ENCODE results near the gene TAF3.

The TAF3 gene

DNA sequence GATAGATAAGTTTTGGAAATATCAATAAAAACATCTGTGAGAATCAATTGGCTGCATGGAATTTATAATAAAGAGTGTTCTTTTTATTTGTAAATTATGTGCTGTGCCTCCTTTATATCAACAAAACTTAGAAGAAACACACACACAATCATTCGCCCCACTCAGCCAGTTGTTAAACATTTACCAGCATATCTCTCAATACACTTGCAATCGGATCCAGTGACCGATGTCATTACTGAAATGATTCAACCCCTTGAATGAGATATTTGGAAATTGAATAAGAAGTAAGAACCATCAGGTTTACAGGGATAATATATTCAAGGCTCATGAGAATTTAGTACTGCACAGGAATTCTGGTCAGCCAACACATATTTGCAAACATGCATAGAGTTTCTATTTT, 35.6 kb downstream of the TAF3 start:
- TF ChIP-seq, protein P1, sequence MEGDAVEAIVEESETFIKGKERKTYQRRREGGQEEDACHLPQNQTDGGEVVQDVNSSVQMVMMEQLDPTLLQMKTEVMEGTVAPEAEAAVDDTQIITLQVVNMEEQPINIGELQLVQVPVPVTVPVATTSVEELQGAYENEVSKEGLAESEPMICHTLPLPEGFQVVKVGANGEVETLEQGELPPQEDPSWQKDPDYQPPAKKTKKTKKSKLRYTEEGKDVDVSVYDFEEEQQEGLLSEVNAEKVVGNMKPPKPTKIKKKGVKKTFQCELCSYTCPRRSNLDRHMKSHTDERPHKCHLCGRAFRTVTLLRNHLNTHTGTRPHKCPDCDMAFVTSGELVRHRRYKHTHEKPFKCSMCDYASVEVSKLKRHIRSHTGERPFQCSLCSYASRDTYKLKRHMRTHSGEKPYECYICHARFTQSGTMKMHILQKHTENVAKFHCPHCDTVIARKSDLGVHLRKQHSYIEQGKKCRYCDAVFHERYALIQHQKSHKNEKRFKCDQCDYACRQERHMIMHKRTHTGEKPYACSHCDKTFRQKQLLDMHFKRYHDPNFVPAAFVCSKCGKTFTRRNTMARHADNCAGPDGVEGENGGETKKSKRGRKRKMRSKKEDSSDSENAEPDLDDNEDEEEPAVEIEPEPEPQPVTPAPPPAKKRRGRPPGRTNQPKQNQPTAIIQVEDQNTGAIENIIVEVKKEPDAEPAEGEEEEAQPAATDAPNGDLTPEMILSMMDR (IDR thresholded peaks at IDR 0.05; ENCODE audit: low read depth, low read length, missing control alignments), result no peak
- no peak overlapping the region for H3K4me3 ChIP-seq (ENCODE audit: low read depth, low read length)
- no peak for DNase-seq (ENCODE audit: low read depth)
- in situ Hi-C loops (cut with HindIII; ENCODE audit: low sequenced_read_pairs), result no loop called here

DNA sequence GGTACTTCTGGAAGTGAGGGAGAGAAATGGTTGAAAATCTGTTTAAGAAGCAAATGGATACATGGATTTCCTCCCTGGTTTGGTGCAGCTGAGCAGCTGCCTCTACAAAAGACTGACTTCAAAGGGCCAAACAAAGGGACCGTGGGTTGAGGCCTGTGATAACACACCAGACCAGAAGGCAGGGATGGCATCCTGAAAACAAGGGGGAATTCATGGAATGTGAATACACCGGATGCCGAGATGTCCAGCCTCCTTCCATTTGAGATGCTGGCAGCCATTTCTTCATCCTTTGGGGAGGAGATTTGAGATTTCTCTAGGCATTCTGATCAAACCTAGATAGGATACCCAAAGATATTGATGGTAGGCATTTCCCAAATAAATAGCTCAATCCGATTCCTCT, 36.9 kb downstream of the TAF3 start:
- TF ChIP-seq, protein P1 (IDR thresholded peaks at IDR 0.05; ENCODE audit: low read depth, low read length, missing control alignments), result no peak
- no peak overlapping the region for H3K4me3 ChIP-seq (ENCODE audit: low read depth, low read length)
- no peak for DNase-seq (ENCODE audit: low read depth)
- in situ Hi-C loops (cut with HindIII; ENCODE audit: low sequenced_read_pairs), result no loop called here

DNA sequence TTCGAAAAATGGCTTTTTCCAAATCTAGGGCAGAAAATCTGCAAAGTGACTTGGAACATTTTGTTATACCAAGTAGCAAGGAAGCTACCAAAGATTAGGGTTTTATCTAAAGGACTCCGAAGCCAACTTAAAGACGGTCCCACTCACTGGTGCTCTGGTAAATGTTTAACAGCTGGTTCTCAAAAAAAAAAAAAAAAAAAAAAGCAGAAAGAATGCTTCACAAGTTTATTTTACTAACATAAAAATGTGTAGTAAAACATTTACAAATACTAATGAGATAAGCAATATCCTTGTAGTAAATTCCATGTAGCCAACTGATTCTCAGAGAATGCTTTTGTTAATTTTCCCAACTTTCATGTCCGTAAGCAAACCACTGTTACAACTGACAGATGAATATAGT, 38.4 kb downstream of the TAF3 start:
- in situ Hi-C loops (cut with HindIII; ENCODE audit: low sequenced_read_pairs), result no loop called here
- no peak overlapping the region for H3K4me3 ChIP-seq (ENCODE audit: low read depth, low read length)
- no peak for DNase-seq (ENCODE audit: low read depth)
- TF ChIP-seq, protein P1 (IDR thresholded peaks at IDR 0.05; ENCODE audit: low read depth, low read length, missing control alignments), result no peak

DNA sequence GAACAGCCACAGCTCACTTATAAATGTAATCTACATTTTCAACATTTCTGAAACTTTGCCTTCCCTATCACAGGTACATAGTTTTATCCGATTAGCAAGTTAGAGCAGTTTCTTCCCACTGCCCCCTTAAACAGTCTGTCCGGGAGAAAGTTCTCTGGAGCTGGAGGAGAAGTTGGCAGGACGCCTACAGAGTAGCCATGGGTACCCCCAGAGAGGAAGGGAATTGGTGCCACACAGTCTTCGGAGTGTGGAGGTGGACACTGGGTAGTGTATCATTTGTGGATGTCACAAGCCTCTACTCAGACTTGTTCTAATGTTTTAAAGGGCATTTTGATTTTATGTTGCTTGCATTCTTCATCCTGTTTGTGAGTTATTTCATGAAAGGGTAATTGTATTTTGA, 39.0 kb downstream of the TAF3 start:
- in situ Hi-C loops (cut with HindIII; ENCODE audit: low sequenced_read_pairs), result no loop called here
- TF ChIP-seq, protein P1 (IDR thresholded peaks at IDR 0.05; ENCODE audit: low read depth, low read length, missing control alignments), result no peak
- no peak overlapping the region for H3K4me3 ChIP-seq (ENCODE audit: low read depth, low read length)
- DNase-seq (ENCODE audit: low read depth), result no peak

DNA sequence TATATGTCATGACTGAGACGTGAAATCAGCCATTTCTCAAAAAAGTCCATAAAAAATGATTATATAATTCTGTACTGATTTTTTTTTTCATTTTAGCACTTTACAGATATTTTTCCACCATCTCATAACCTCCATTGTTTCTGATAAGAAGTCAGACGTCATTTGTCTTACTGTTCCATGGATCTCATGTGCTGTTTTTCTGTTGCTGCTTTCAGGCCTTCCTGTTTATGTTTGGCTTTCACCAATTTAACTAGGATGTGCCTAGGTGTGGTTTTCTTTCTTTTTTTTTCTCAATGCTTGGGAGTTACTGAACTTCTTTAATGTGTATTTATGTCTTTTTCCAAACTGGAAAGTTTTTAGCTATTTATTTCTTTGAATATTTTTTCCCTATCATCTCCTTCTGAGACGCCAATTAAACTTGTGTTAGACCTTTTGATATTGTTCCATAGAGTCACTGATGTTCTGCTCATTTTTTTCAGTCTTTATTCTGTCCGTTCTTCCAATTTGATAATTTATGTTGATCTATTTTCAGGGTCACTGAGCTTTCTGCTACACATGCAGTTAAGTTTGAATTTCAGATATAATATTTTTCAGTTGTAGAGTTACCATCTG, 43.3 kb downstream of the TAF3 start:
- no peak for DNase-seq (ENCODE audit: low read depth)
- in situ Hi-C loops (cut with HindIII; ENCODE audit: low sequenced_read_pairs), result no loop called here
- H3K4me3 ChIP-seq (ENCODE audit: low read depth, low read length), result no peak overlapping the region
- TF ChIP-seq, protein P1 (IDR thresholded peaks at IDR 0.05; ENCODE audit: low read depth, low read length, missing control alignments), result no peak

DNA sequence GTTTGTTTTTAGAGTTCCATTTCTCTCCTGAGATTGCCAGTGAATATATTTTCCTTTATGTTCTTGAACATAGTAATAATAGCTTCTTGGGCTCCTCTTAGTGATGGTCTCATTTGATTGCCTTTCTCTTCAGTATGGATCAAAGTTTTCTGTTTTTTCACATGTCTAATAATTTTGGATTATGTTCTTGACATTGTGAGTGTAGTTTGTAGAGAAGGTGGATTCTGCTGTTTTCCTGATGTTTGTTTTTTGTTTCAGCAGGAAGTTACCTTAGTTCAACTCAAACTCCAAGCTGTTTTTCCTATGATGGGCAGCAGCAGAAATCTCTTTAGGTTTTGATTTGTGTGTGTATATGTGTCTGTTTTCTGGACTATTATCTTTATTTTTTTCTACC, 43.8 kb downstream of the TAF3 start:
- in situ Hi-C loops (cut with HindIII; ENCODE audit: low sequenced_read_pairs), result no loop called here

More for the DNA sequence above, 43.8 kb downstream of the TAF3 start:
- H3K4me3 ChIP-seq (ENCODE audit: low read depth, low read length), result no peak overlapping the region
- no peak for DNase-seq (ENCODE audit: low read depth)
- TF ChIP-seq, protein P1 (IDR thresholded peaks at IDR 0.05; ENCODE audit: low read depth, low read length, missing control alignments), result no peak
